ENCODE results near the gene CELA1. TPM values are rescaled to one million over a fixed set of nuclear protein-coding genes. Genes with fewer than 3 reads are reported as not detected.

The CELA1 gene
- total RNA-seq, 1 donor from 2014 or later = not detected

- no peaks in the 10 kb centered on the region for H3K27me3 Mint-ChIP-seq
- no peaks in the 10 kb centered on the region for H3K9me3 Mint-ChIP-seq
- no peak for TF ChIP-seq CTCF (conservative IDR thresholded peaks at IDR 0.05)
- no peak for DNase-seq (ENCODE audit: extremely low spot score, unreplicated experiment)
- peaks cover 9% of the 10 kb centered on the region for H3K4me1 Mint-ChIP-seq (ENCODE audit: unreplicated experiment)
- H3K4me3 Mint-ChIP-seq = no peak overlapping the region
- H3K27ac Mint-ChIP-seq = no peak overlapping the region
- no peaks in the 10 kb centered on the region for H3K36me3 Mint-ChIP-seq
Measured at GRCh38 chr12:51361161-51362016, 14.9 kb upstream of the CELA1 start.

- Mint-ChIP-seq H3K9me3 (no peaks in the 10 kb centered on the region), H3K4me3 (no peak overlapping the region), H3K27me3 (no peaks in the 10 kb centered on the region), H3K4me1 (ENCODE audit: unreplicated experiment) (peaks cover 9% of the 10 kb centered on the region), H3K27ac (no peak overlapping the region), H3K36me3 (no peaks in the 10 kb centered on the region)
- DNase-seq (ENCODE audit: extremely low spot score, unreplicated experiment) = no peak
- TF ChIP-seq CTCF (conservative IDR thresholded peaks at IDR 0.05) = no peak
Measured at GRCh38 chr12:51360315-51360714, 13.8 kb upstream of the CELA1 start.

DNA sequence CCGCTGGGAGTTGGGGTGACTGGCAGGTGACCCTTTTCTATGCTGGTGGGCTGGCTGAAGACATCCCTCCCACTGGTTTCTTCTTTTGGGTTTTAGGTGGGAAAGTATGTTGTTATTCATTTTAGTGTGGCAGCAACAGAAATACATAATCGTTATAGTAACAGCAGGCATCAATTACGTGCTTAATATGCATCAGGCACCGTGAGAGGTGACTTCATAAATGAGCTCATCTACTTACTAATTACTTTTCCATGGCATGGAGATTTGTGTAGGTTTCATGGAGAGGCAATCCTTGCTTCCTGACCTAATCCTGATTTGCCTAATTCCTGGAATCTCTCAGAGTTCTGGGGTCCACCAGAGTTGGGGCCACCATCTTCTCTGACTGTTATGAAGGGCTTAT lies 13.4 kb upstream of the CELA1 start:
- Mint-ChIP-seq H3K36me3 (no peaks in the 10 kb centered on the region), H3K9me3 (no peaks in the 10 kb centered on the region), H3K27me3 (no peaks in the 10 kb centered on the region), H3K4me1 (ENCODE audit: unreplicated experiment) (peaks cover 9% of the 10 kb centered on the region), H3K27ac (no peak overlapping the region), H3K4me3 (no peak overlapping the region)
- no peak for TF ChIP-seq CTCF (conservative IDR thresholded peaks at IDR 0.05)
- DNase-seq (ENCODE audit: extremely low spot score, unreplicated experiment) = no peak

DNA sequence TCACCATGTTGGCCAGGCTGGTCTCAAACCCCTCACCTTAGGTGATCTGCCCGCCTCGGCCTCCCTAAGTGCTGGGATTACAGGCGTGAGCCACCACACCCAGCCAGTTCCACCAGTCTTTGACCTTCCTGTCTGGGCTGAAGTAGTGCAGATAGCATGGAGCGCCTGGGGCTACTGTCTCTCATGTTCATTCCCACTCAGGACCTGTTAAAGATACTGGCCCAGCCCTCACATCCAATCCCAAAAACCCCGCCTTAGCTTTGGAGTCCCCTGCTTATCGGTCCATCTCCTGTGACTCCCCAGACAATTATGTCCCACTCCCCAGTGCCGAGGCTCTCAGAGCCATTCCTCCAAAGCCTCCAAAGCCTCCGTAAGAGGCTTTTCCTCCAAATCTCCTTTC lies 12.0 kb upstream of the CELA1 start:
- Mint-ChIP-seq H3K4me1 (ENCODE audit: unreplicated experiment) (peaks cover 9% of the 10 kb centered on the region), H3K27ac (no peak overlapping the region), H3K36me3 (no peaks in the 10 kb centered on the region), H3K4me3 (no peak overlapping the region), H3K9me3 (no peaks in the 10 kb centered on the region), H3K27me3 (no peaks in the 10 kb centered on the region)
- no peak for DNase-seq (ENCODE audit: extremely low spot score, unreplicated experiment)
- TF ChIP-seq CTCF (conservative IDR thresholded peaks at IDR 0.05) = no peak

- DNase-seq (ENCODE audit: extremely low spot score, unreplicated experiment) = no peak
- no peak for TF ChIP-seq CTCF (conservative IDR thresholded peaks at IDR 0.05)
- no peaks in the 10 kb centered on the region for H3K9me3 Mint-ChIP-seq
- H3K4me1 Mint-ChIP-seq (ENCODE audit: unreplicated experiment) = peaks cover 9% of the 10 kb centered on the region
- no peaks in the 10 kb centered on the region for H3K36me3 Mint-ChIP-seq
- no peaks in the 10 kb centered on the region for H3K27me3 Mint-ChIP-seq
- no peak overlapping the region for H3K27ac Mint-ChIP-seq
- no peak overlapping the region for H3K4me3 Mint-ChIP-seq
Measured at GRCh38 chr12:51357374-51358047, 11.0 kb upstream of the CELA1 start.
